ENCODE measurements around the gene KRTAP29-1. TPM values are rescaled to one million over a fixed set of nuclear protein-coding genes. Genes with fewer than 3 reads are reported as not detected.
"Not testable (repeated sequence)": the region's sequence is repeated elsewhere in the genome, so short reads cannot be mapped to it uniquely, and the experiment has no call there.

Gene KRTAP29-1
- polyA plus RNA-seq, 3 donors, result not detected

DNA sequence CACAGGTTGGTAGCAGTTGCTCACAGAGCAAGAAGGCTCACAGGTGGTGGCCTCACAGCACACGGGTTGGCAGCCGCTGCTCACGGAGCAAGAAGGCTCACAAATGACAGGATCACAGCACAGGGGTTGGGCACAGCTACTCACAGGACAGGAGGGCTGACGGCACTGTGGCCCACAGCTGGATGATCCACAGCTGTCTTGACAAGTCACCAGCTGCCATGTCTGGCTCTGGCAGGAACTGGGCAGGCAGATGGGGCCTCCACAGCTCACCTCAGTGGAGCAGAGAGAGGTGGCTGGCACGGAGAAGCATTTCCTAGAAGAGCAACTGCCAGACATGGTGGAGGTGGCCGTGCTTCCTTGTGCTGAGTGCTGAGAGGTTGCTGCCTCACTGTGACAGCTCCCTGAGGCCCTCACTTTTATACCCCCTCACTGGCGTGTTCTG lies 6.3 kb upstream of the KRTAP29-1 start, which contains the start of gene KRTAP16-1:
TSS of gene KRTAP16-1 (minus strand) at position 392 of the 442 bp plus-strand sequence. CDS start at position 336, 56 bp downstream.
- 49 to 59% (median 53%) methylated on average over 7 of the region's 7 CpGs for WGBS, 3 donors
- no peak within 1 kb of the TSS for H3K27ac ChIP-seq (ENCODE audit: low read depth, low read length)

DNA sequence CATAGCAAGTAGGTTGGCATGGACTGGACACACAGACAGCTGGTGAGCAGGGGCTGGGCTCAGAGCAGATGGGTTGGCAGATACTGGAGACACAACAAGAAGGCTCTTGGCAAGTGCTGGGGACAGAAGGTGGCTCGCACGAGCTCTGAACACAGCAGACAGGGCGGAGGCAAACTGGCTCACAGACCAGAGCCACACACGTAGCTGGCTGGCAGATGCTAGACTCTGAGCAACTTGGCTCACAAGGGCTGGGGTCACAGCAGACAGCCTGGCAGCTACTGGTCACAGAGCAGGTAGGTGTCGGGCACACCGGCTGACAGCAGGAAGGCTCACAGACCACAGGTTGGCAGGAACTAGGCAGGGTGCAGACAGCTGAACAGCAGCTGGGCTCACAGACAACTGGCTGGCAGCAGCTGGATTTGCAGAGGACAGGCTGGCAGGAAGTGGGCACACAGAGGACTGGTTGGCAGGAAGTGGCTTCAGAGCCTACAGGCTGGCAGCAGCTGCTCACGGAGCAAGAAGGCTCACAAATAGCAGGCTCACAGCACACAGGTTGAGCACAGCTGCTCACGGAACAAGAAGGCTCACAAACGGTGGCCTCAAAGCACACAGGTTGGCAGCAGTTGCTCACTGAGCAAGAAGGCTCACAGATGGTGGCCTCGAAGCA lies 5.7 kb upstream of the KRTAP29-1 start:
- 37 to 60% (median 50%) methylated on average over 10 of the region's 10 CpGs for WGBS, 3 donors
- H3K27ac ChIP-seq (ENCODE audit: low read depth, low read length), result no peak overlapping the region

DNA sequence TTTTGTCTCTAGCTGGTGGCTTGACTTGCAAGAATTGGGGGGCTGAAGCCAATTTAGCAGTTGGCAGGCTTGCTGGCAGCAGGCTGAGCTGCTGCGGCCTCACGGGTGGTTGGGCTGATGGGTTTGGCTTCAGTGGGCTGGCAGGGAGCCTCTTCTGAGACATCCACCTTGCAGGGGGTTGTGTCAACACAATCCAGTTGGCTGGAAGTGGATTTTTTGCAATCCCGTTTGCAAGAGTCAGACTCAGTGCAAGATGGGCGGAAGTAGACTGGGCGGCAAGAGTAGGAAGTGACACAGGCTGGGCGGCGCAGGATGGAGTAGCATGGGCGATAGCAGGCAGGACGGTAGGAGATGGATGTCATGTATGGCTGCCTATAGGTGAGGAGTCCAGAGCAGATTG lies 5.0 kb upstream of the KRTAP29-1 start:
- no peak overlapping the region for H3K27ac ChIP-seq (ENCODE audit: low read depth, low read length)
- WGBS, 3 donors, result 53 to 75% (median 55%) methylated on average over 9 of the region's 9 CpGs

DNA sequence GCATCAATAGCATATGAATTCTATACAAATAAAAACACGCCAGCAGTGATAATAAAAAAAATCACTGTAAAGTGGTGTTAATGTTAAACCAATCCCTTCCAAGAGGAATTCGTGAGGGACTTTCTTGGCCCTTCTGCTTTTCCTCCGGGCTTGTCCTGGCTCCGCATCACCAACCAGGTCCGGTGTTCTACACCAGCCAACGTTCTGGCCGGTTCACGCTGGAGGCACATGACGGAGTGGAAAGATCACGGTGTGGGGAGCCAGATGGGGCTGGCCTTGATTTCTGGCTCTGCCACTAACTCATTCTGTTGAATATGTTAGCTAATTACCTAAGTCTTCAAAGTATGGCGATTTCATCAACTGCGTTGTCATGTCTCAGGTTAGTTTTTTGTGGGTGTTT lies 1.4 kb upstream of the KRTAP29-1 start:
- WGBS, 3 donors, result 76 to 87% (median 84%) methylated on average over 12 of the region's 12 CpGs
- no peak overlapping the region for H3K27ac ChIP-seq (ENCODE audit: low read depth, low read length)

DNA sequence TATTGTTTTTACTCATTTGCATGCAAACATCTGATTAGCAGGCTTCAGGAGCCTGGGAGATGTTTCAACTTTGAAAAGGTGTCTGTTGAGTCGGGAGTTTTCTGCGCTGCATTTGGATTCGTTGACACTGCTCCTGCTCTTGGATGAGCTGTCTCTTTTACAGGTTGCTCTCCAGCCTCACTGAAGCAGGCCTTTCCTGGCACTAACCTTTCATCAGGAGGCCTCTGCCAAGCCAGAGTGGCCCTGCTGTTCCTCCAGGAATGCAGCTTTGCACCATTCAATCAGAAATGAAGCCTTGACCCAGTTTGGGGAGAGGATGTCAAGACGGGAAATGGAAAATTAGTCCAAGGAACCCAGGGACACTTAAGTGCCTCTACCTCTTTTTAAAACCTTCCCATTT lies 330 bp upstream of the KRTAP29-1 start:
- WGBS, 3 donors, result 74 to 85% (median 77%) methylated on average over 4 of the region's 4 CpGs
- H3K27ac ChIP-seq (ENCODE audit: low read depth, low read length), result no peak overlapping the region

DNA sequence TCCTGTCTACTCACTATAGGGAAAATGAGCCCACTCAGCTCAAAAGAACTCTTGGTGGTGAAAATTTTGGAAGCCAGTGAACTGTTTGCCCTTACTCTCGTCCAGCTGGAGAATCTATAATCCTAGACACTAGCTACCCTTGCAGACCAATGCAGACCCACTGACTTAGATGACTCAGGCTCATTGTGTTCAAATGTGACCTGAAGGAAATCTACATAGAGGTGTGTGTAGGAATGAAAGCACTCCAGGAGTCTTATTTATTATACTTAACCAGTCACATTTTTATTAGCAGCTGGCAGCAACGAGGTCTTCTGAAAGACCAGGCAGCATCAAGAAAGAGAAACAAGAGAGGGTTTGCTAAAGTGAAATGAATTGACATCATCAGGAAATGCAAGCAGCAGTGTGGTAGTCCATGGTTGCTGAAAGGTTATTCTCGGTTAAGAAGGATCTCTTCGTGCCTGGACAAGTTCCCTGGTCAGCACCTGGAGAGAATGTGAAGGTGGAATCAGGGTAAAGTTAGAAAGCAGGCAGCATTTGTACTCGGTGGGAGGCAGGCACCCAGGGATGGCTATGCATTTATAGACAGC lies 1.4 kb downstream of the KRTAP29-1 start:
- 60 to 69% (median 69%) methylated on average over 5 of the region's 5 CpGs for WGBS, 3 donors
- no peak overlapping the region for H3K27ac ChIP-seq (ENCODE audit: low read depth, low read length)

DNA sequence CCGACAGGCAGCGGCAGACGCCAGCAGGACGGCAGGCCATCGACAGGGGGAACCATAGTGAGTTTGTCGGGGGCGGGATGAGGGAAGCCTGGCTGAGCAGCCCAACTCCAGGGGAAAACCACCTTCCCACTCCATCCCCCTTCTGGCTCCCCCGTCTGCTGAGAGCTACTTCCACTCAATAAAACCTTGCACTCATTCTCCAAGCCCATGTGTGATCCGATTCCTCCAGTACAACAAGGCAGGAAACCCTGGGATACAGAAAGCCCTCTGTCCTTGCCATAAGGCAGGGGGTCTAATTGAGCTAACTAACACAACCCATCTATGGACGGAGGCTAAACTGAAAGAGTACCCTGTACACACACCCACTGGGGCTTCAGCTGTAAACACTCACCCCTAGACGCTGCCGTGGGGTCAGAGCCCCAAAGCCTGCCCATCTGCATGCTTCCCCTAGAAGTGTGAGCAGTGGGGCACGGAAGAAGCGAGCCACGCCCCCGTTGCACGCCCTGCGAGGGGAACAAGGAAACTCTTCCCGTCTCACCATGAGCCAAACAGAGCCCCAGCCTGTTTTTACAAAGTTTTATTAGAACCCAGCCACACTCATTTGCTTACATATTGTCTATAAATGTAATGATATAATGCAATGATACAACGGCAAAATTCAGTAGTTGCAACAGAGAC lies 4.1 kb downstream of the KRTAP29-1 start:
- 76 to 91% (median 90%) methylated on average over 20 of the region's 20 CpGs for WGBS, 3 donors
- H3K27ac ChIP-seq (ENCODE audit: low read depth, low read length), result no peak overlapping the region

DNA sequence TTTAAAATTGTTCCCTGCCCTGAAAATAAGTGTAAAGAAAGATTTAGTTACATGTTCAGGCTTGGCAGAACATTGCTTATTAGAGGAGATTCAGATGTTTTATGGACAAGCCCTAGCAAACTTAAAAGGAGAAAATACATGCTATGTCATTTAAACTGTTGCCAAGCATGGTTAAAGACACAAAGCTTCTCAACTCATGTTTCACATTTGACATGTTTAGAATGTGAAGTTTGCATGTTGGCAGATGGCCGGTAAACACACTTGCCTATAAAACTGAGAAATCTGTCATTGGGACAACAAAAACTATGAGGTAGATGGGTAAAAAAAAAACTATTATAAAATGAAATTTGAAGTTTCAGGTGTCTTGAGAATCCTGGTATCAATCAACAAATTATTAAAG lies 5.8 kb downstream of the KRTAP29-1 start:
- no peak overlapping the region for H3K27ac ChIP-seq (ENCODE audit: low read depth, low read length)
- 62 to 77% (median 63%) methylated on average over 1 of the region's 1 CpG for WGBS, 3 donors

DNA sequence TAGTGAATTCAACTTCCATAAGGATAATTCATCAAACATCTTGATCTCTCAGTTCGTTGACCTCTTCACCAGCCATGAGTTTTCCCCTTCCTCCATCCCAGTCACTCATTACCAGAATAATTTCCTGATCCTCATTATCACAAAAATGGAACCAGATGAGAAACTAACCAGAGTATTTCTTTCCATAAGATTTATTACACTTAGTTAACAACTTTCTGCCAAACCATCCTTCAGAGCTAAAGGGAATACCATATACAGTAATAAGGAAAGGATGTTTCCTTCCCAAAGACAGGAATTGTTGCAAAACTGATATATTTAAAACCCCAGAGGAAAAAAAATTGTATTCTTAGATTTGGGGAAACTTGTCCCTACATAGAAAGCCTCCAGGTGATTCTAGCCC lies 8.6 kb downstream of the KRTAP29-1 start:
- no peak overlapping the region for H3K27ac ChIP-seq (ENCODE audit: low read depth, low read length)
- 56 to 75% (median 70%) methylated on average over 1 of the region's 1 CpG for WGBS, 3 donors

DNA sequence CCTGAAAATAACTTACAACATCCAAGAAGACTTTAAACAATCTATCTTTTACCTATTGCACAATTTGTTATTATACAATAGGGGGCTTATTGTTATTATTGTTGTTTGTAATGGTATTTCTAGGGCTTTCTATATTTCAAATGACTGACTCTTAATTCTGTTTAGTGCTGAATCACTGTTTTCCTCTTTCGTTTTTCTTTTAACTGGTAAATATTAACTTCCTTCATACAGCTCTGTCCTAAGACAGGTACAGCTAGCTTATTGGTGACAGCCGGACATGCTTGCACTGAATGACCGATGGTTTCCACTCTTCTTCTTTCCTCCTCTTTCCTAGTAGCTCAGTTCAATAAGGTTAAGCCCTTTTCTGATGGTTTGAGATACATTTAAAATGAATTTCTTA lies 15.6 kb downstream of the KRTAP29-1 start:
- WGBS, 3 donors, result 48 to 68% (median 66%) methylated on average over 3 of the region's 3 CpGs
- no peak overlapping the region for H3K27ac ChIP-seq (ENCODE audit: low read depth, low read length)

DNA sequence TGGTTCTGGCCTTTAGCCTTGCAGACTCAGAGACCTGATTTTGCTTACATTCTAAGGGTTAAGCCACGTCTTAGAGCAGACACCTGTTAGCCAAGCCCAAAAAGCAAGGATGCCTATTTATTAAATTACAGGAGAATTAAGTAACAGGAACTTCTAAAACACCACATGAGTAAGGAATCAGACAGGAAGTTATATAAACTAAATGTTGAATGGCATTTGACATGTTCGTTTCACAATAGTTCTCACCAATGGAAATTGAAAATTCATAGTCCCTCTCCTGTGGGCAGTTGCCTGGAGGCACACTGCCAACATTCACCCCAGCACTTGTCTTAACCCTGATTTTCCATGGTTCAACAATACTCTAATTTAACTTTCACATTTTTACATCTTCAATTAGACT lies 18.1 kb downstream of the KRTAP29-1 start:
- 11 to 34% (median 12%) methylated on average over 2 of the region's 2 CpGs for WGBS, 3 donors
- H3K27ac ChIP-seq (ENCODE audit: low read depth, low read length), result no peak overlapping the region

DNA sequence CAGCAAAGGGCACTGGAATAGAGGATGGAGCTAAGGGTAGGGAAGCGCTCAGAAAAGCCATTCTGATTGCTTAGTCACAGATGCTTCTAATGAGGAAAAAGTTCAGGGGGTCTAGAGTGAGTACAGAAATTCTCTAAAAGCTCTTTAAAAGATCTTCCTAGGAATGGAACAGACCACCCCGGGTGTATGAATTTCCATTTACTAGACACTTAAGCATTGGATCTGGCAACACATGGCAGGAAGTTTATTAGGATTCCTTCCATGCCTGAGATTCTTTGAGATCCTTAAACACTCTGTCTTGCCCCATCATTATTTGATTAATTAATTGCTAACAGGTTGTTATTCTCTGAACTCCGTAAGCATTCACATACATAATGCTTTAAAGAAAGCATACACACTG lies 18.6 kb downstream of the KRTAP29-1 start:
- no peak overlapping the region for H3K27ac ChIP-seq (ENCODE audit: low read depth, low read length)
- WGBS, 3 donors, result 37 to 48% (median 39%) methylated on average over 3 of the region's 3 CpGs

DNA sequence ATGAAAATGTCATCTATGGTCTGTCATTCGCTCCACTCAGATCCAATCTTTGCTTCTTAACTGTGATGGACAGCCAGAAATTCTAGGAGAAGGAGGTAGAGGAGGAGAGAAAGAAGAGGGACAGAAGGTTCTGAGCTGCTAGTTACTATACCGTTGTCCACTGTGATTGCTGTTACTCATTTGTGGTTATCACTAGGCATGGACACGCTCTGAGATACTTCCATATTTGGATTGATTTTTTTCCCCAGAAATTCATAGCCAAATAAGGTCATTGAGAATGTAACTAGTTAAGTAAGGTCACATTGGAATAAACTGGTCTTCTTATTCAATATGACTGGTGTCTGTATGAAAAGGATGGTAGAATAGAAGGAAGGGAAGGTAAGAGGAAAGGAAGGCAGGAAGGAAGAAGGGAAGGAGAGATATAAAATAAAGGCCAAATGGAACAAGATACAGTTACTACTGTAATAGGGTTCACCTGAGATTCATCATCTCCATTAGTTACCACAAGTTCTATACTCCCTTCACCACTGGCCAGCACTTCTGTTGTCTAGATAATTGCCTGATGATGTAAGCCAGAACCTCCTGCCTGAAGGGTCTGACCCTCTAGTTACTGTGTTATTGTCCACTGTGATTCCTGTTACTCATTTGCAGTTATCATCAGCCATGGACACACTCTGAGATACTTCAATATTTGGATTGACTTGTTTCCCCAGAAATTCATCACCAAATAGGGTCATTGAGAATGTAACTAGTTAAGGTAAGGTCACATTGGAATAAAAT lies 24.3 kb downstream of the KRTAP29-1 start:
- 80 to 90% (median 82%) methylated on average over 3 of the region's 3 CpGs for WGBS, 3 donors

DNA sequence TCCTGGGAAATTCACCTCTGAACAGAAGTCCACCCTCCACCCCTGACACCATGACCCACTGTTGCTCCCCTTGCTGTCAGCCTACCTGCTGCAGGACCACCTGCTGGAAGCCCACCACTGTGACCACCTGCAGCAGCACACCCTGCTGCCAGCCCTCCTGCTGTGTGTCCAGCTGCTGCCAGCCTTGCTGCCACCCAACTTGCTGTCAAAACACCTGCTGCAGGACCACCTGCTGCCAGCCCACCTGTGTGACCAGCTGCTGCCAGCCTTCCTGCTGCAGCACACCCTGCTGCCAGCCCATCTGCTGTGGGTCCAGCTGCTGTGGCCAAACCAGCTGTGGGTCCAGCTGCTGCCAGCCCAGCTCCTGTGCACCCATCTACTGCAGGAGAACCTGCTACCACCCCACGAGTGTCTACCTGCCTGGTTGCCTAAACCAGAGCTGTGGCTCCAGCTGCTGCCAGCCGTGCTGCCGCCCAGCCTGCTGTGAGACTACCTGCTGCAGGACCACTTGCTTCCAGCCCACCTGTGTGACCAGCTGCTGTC lies 26.9 kb downstream of the KRTAP29-1 start, which contains the start of gene KRTAP9-7:
TSS of gene KRTAP9-7 (plus strand) at position 51 of the 543 bp plus-strand sequence. CDS start at position 51, 0 bp downstream.
- 71 to 91% (median 75%) methylated on average over 3 of the region's 3 CpGs for WGBS, 3 donors
- H3K27ac ChIP-seq (ENCODE audit: low read depth, low read length), result not testable (repeated sequence)

More for the DNA sequence above, 24.3 kb downstream of the KRTAP29-1 start:
- H3K27ac ChIP-seq (ENCODE audit: low read depth, low read length), result no peak overlapping the region

DNA sequence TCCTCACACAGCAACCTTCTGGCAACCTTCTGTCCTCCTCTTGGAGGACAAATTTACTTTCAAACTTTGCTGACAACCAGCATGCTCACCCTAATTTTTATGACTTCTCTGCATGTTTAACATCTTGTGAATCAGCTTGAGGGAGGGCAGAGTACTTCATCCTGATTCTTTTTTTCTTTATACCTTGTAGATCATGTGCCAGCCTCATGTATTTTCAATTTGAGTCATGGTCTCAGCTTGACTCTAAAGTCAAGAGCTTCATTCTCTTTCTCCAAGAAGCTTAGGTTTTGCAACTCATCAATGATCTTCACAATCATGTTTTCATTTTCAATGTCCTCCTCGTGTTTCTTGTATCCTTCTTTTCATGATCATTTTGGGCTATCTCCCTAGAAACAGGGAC lies 30.8 kb downstream of the KRTAP29-1 start:
- WGBS, 3 donors, result 45 to 80% methylated on average over 1 of the region's 1 CpG; no CpG with 5 or more reads in 1 of the 3 donors
- H3K27ac ChIP-seq (ENCODE audit: low read depth, low read length), result no peak overlapping the region

DNA sequence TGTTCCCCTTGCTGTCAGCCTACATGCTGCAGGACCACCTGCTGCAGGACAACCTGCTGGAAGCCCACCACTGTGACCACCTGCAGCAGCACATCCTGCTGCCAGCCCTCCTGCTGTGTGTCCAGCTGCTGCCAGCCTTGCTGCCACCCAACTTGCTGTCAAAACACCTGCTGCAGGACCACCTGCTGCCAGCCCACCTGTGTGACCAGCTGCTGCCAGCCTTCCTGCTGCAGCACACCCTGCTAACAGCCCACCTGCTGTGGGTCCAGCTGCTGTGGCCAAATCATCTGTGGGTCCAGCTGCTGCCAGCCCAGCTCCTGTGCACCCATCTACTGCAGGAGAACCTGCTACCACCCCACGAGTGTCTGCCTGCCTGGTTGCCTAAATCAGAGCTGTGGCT lies 31.3 kb downstream of the KRTAP29-1 start:
- WGBS, 3 donors, result 50 to 63% methylated on average over 1 of the region's 1 CpG; no CpG with 5 or more reads in 1 of the 3 donors
- H3K27ac ChIP-seq (ENCODE audit: low read depth, low read length), result not testable (repeated sequence)

DNA sequence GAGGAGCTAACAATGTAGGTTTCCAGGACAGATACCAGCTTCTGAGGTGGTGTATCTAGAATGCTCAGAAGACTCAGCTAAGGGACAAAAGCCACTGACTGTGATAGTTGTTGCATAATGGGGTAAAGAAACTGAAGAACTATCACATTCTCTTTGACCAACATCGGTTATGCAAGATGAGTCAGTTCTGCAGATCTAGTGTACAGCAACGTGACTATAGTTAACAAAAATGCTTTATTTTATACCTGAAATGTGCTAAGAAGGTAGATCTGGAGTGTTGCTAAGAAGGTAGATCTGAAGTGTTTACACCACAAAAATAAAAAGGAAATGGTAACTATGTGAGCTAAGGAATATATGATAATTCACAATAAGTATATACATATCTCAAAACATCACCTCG lies 34.9 kb downstream of the KRTAP29-1 start:
- H3K27ac ChIP-seq (ENCODE audit: low read depth, low read length), result no peak overlapping the region
- 76 to 84% methylated on average over 3 of the region's 3 CpGs; no CpG with 5 or more reads in 1 of the 3 donors for WGBS, 3 donors

DNA sequence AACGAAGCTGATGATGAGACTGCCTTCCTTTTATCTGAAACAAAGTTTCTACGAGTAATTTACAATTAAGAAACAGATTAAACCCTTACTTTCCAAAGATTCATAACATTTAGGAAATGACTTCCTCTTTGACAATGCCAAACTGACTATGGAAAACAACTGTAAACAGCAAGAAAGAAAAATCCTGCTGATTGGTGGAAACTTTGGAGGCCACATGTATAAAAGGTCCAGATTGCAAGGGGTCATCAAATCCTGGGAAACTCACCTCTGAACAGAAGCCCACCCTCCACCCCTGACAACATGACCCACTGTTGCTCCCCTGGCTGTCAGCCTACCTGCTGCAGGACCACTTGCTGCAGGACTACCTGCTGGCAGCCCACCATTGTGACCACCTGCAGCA lies 37.6 kb downstream of the KRTAP29-1 start, which contains the start of gene KRTAP9-6:
TSS of gene KRTAP9-6 (plus strand) at position 301 of the 400 bp plus-strand sequence. CDS start at position 301, 0 bp downstream.
- no peak within 1 kb of the TSS for H3K27ac ChIP-seq (ENCODE audit: low read depth, low read length)
- WGBS, 3 donors, result 23 to 44% (median 28%) methylated on average over 2 of the region's 2 CpGs
